Mesenchymal stem cell (in vitro differentiated cells and primary cell): ENCODE measurements around the gene ZNF688. TPM values are rescaled to one million over a fixed set of nuclear protein-coding genes. Genes with fewer than 3 reads are reported as not detected.

Experiments used
- DNase-seq: peaks from one replicate; pipeline ENCODE4 v3.0.0-alpha.2; 2013
- H2AFZ ChIP-seq: one replicate; pipeline ENCODE4 v1.6.1; 2013; ENCODE audit warnings: low read depth, mild to moderate bottlenecking, control low read depth, inconsistent platforms, low read length, moderate library complexity
- H2AK5ac ChIP-seq: 2 replicates; pipeline ENCODE4 v1.6.1; 2013; ENCODE audit warnings: low read length, moderate library complexity, mild to moderate bottlenecking, inconsistent platforms; ENCODE audit not compliant: severe bottlenecking
- H2BK120ac ChIP-seq: one replicate; pipeline ENCODE4 v1.6.1; 2013; ENCODE audit warnings: low read depth, mild to moderate bottlenecking, inconsistent platforms, low read length, moderate library complexity
- H2BK12ac ChIP-seq, 2 experiments: one replicate each; pipeline ENCODE4 v1.6.1; 2013; ENCODE audit warnings: inconsistent platforms in 2 of 2, low read length in 2 of 2, mild to moderate bottlenecking in 2 of 2, moderate library complexity in 2 of 2, control low read depth in 1 of 2
- H2BK15ac ChIP-seq: one replicate; pipeline ENCODE4 v1.6.1; 2013; ENCODE audit warnings: mild to moderate bottlenecking, low read depth, inconsistent platforms; ENCODE audit not compliant: poor library complexity, severe bottlenecking
- H2BK5ac ChIP-seq: 2 replicates; pipeline ENCODE4 v1.6.1; 2013; ENCODE audit warnings: low read depth, mild to moderate bottlenecking, low read length, control low read depth, inconsistent platforms; ENCODE audit not compliant: poor library complexity, severe bottlenecking
- H3K14ac ChIP-seq, 2 experiments: one replicate each; pipeline ENCODE4 v1.6.1; 2013; ENCODE audit warnings: inconsistent platforms in 2 of 2, low read length in 2 of 2, control low read depth in 1 of 2, mild to moderate bottlenecking in 1 of 2, moderate library complexity in 1 of 2
- H3K18ac ChIP-seq, 2 experiments: one replicate each; pipeline ENCODE4 v1.6.1; 2013; ENCODE audit warnings: inconsistent platforms in 2 of 2, low read length in 2 of 2, control low read depth in 1 of 2, low read depth in 1 of 2, mild to moderate bottlenecking in 1 of 2
- H3K23ac ChIP-seq, 2 experiments: one replicate each; pipeline ENCODE4 v1.6.1; 2013; ENCODE audit warnings: inconsistent platforms in 2 of 2, low read length in 2 of 2, mild to moderate bottlenecking in 2 of 2, moderate library complexity in 2 of 2, control low read depth in 1 of 2
- H3K27ac ChIP-seq: 2 replicates; pipeline ENCODE4 v1.5.1; 2013; ENCODE audit warnings: mild to moderate bottlenecking, moderate library complexity, low read length, control low read depth, inconsistent platforms; ENCODE audit not compliant: poor library complexity, severe bottlenecking
- H3K27me3 ChIP-seq, 2 experiments: 2 replicates each; pipeline versions ENCODE4 v1.6.1 to v1.7.0; 2013; ENCODE audit warnings: low read length in 2 of 2, mild to moderate bottlenecking in 2 of 2, moderate library complexity in 2 of 2, control low read depth in 1 of 2, inconsistent platforms in 1 of 2; ENCODE audit not compliant: control insufficient read depth in 1 of 2, insufficient read depth in 1 of 2
- H3K36me3 ChIP-seq, 2 experiments: 2 replicates each; pipeline versions ENCODE4 v1.6.1 to v1.7.0; 2013; ENCODE audit warnings: low read length in 2 of 2, control low read depth in 1 of 2, inconsistent platforms in 1 of 2, low read depth in 1 of 2, mild to moderate bottlenecking in 1 of 2; ENCODE audit not compliant: insufficient read depth in 2 of 2, control insufficient read depth in 1 of 2
- H3K4ac ChIP-seq, 2 experiments: one replicate each; pipeline ENCODE4 v1.6.1; 2013; ENCODE audit warnings: inconsistent platforms in 2 of 2, low read length in 2 of 2, mild to moderate bottlenecking in 2 of 2, moderate library complexity in 2 of 2, control low read depth in 1 of 2, low read depth in 1 of 2
- H3K4me1 ChIP-seq: 2 replicates; pipeline ENCODE4 v1.6.1; 2013; ENCODE audit warnings: low read depth, low read length, control low read depth; ENCODE audit not compliant: control insufficient read depth, insufficient read depth
- H3K4me2 ChIP-seq: 2 replicates; pipeline ENCODE4 v1.6.1; 2013; ENCODE audit warnings: low read length, mild to moderate bottlenecking, inconsistent platforms; ENCODE audit not compliant: poor library complexity, severe bottlenecking
- H3K4me3 ChIP-seq, 2 experiments: 2 replicates each; pipeline versions ENCODE4 v1.5.1 to v1.7.0; 2013; ENCODE audit warnings: low read length in 2 of 2, mild to moderate bottlenecking in 2 of 2, control low read depth in 1 of 2, low read depth in 1 of 2; ENCODE audit not compliant: insufficient read depth in 1 of 2
- H3K79me1 ChIP-seq: replicated peaks from 2 replicates; pipeline ENCODE4 v1.6.1; 2013; ENCODE audit warnings: mild to moderate bottlenecking, control low read depth, low read length, inconsistent platforms; ENCODE audit not compliant: poor library complexity, severe bottlenecking
- H3K9ac ChIP-seq: 2 replicates; pipeline ENCODE4 v1.7.0; 2013; ENCODE audit warnings: mild to moderate bottlenecking, low read length, moderate library complexity
- H3K9me3 ChIP-seq: 2 replicates; pipeline ENCODE4 v1.7.0; 2013; ENCODE audit warnings: mild to moderate bottlenecking, low read length; ENCODE audit not compliant: control insufficient read depth
- H4K8ac ChIP-seq: one replicate; pipeline ENCODE4 v1.6.1; 2013; ENCODE audit warnings: inconsistent platforms, mild to moderate bottlenecking, low read length, moderate library complexity
- H4K91ac ChIP-seq: one replicate; pipeline ENCODE4 v1.6.1; 2013; ENCODE audit warnings: mild to moderate bottlenecking, low read length, inconsistent platforms
- WGBS: methylation state at CpG from one replicate; pipeline ENCODE4 v1.1.7; 2013; ENCODE audit warnings: mixed read lengths; 5-methylcytosine and 5-hydroxymethylcytosine counted together
- polyA plus RNA-seq, 2 experiments: library from polyadenylated mRNA; stranded (reverse); fragments of 200-250 nt; gene quantifications; one replicate each; pipeline ENCODE4 v1.2.3, GENCODE V29; 2013

ZNF688 gene
- 6.7 TPM for polyA plus RNA-seq (2013, experiment 1 of 2)
- 7.8 TPM for polyA plus RNA-seq (2013, experiment 2 of 2)

- peaks cover 13% of the 10 kb centered on the region for H3K4me1 ChIP-seq
- peak within 1 kb of the TSS; percentile 94 for H3K4me2 ChIP-seq
- peak within 1 kb of the TSS; percentile 83 for H2AFZ ChIP-seq
- peak within 1 kb of the TSS; percentile 92 for H3K27ac ChIP-seq
- peak within 1 kb of the TSS; percentile 15 for H2BK5ac ChIP-seq
- H3K79me1 ChIP-seq = peaks cover 14% of the 10 kb centered on the region
- H4K8ac ChIP-seq = peak within 1 kb of the TSS; percentile 95
- peak within 1 kb of the TSS; percentile 85 to 91 for H3K18ac ChIP-seq
- peak within 1 kb of the TSS in 1 of 2 experiments; percentile 29 for H3K23ac ChIP-seq
- peak within 1 kb of the TSS; percentile 84 to 90 for H3K4ac ChIP-seq
- H3K27me3 ChIP-seq = no peaks in the 10 kb centered on the region
- peak within 1 kb of the TSS; percentile 66 to 89 for H3K4me3 ChIP-seq
- H3K36me3 ChIP-seq = peaks cover 0 to 9% of the 10 kb centered on the region in 2 experiments
- peak; percentile 98 for DNase-seq
- H3K9me3 ChIP-seq = no peaks in the 10 kb centered on the region
- H2AK5ac ChIP-seq = no peak within 1 kb of the TSS
- peak within 1 kb of the TSS in 1 of 2 experiments; percentile 43 for H2BK12ac ChIP-seq
- H3K9ac ChIP-seq = peak within 1 kb of the TSS; percentile 92
- peak within 1 kb of the TSS; percentile 79 for H4K91ac ChIP-seq
- WGBS = 1% methylated on average over 64 of the region's 67 CpGs
- H2BK15ac ChIP-seq = peak within 1 kb of the TSS; percentile 26
- H2BK120ac ChIP-seq = peak within 1 kb of the TSS; percentile 81
- peak within 1 kb of the TSS in 1 of 2 experiments; percentile 8 for H3K14ac ChIP-seq
Observed at GRCh38 chr16:30571445-30572322, at the start of gene ZNF688. Gene ZNF688, minus strand, starts transcription at chr16:30571714. Its CDS starts 85 bp downstream, at chr16:30571629.

- no peak overlapping the region for H2BK15ac ChIP-seq
- H3K23ac ChIP-seq = no peak overlapping the region
- H3K27ac ChIP-seq = no peak overlapping the region
- H3K79me1 ChIP-seq = no peaks in the 10 kb centered on the region
- no peak overlapping the region for H2AK5ac ChIP-seq
- H3K4ac ChIP-seq = no peak overlapping the region
- H3K27me3 ChIP-seq = peaks cover 3 to 16% of the 10 kb centered on the region in 2 experiments
- H2BK12ac ChIP-seq = no peak overlapping the region
- no peak overlapping the region for H3K18ac ChIP-seq
- no peak overlapping the region for H3K9ac ChIP-seq
- no peak for DNase-seq
- 75% methylated on average over 2 of the region's 3 CpGs for WGBS
- no peak overlapping the region for H2BK120ac ChIP-seq
- H4K91ac ChIP-seq = no peak overlapping the region
- no peak overlapping the region for H2BK5ac ChIP-seq
- H3K4me1 ChIP-seq = peaks cover 9% of the 10 kb centered on the region
- H3K36me3 ChIP-seq = no peaks in the 10 kb centered on the region
- no peaks in the 10 kb centered on the region for H3K9me3 ChIP-seq
- no peak overlapping the region for H3K4me2 ChIP-seq
- no peak overlapping the region for H4K8ac ChIP-seq
- no peak overlapping the region for H2AFZ ChIP-seq
- H3K4me3 ChIP-seq = no peak overlapping the region
- H3K14ac ChIP-seq = no peak overlapping the region
Observed at GRCh38 chr16:30620169-30620568, 48.7 kb upstream of the ZNF688 start.

GRCh38 chr16:30619638-30620037 is 48.1 kb upstream of the ZNF688 start:
- Histone ChIP-seq H3K14ac (no peak overlapping the region), H3K23ac (no peak overlapping the region), H3K27me3 (peaks cover 3 to 16% of the 10 kb centered on the region in 2 experiments), H2AFZ (no peak overlapping the region), H2BK15ac (no peak overlapping the region), H2AK5ac (no peak overlapping the region), H3K4me3 (no peak overlapping the region), H3K18ac (no peak overlapping the region), H3K4me1 (peaks cover 9% of the 10 kb centered on the region), H3K9ac (no peak overlapping the region), H4K8ac (no peak overlapping the region), H3K27ac (peak overlapping the region; percentile 15), H2BK120ac (no peak overlapping the region), H3K9me3 (no peaks in the 10 kb centered on the region), H2BK5ac (no peak overlapping the region), H3K36me3 (no peaks in the 10 kb centered on the region), H3K79me1 (no peaks in the 10 kb centered on the region), H2BK12ac (no peak overlapping the region), H4K91ac (no peak overlapping the region), H3K4ac (no peak overlapping the region), H3K4me2 (no peak overlapping the region)
- no peak for DNase-seq
- 90% methylated on average over 5 of the region's 5 CpGs for WGBS

GRCh38 chr16:30619202-30619601 is 47.7 kb upstream of the ZNF688 start:
- Histone ChIP-seq H3K23ac (no peak overlapping the region), H3K27ac (peak overlapping the region; percentile 15), H3K4me3 (no peak overlapping the region), H2BK120ac (no peak overlapping the region), H3K18ac (no peak overlapping the region), H4K8ac (no peak overlapping the region), H3K14ac (no peak overlapping the region), H2BK5ac (no peak overlapping the region), H2BK15ac (no peak overlapping the region), H3K9me3 (no peaks in the 10 kb centered on the region), H3K9ac (no peak overlapping the region), H2BK12ac (no peak overlapping the region), H3K79me1 (no peaks in the 10 kb centered on the region), H3K4me1 (peaks cover 9% of the 10 kb centered on the region), H4K91ac (no peak overlapping the region), H3K27me3 (peaks cover 3 to 16% of the 10 kb centered on the region in 2 experiments), H3K36me3 (no peaks in the 10 kb centered on the region), H3K4ac (no peak overlapping the region), H2AK5ac (no peak overlapping the region), H2AFZ (no peak overlapping the region), H3K4me2 (no peak overlapping the region)
- 92% methylated on average over 4 of the region's 4 CpGs for WGBS
- no peak for DNase-seq
